ENCODE measurements around the gene MYH11. TPM values are rescaled to one million over a fixed set of nuclear protein-coding genes. Genes with fewer than 3 reads are reported as not detected.

MYH11 gene
- total and polyA plus RNA-seq, 2 donors (not counting 1 experiment from before 2014, with no cell fraction given) = 1.3 to 14.5 TPM

DNA sequence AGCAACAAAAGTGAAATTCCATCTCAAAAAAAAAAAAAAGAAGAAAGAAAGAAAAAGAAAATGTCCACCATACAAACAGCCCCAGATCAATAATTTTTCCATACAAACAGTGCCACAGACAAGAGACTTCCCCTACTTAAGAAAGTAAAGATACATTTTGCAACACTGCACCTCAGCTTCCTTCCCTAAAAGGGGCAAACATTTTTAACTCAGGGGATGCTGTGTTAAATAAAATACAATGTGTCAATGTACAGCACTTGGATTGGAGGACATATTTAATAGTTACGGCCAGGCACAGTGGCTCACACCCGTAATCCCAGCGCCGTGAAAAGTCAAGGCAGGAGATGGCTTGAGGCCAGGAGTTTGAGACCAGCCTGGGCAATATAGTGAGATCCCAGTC lies 22.3 kb downstream of the MYH11 start:
- Histone ChIP-seq H3K27me3 (ENCODE audit: control insufficient read depth, insufficient read depth, low read length) (no peaks in the 10 kb centered on the region), H3K9me3 (ENCODE audit: control insufficient read depth, insufficient read depth, low read depth, low read length) (no peaks in the 10 kb centered on the region), H4K20me1 (ENCODE audit: control insufficient read depth, extremely low read depth, insufficient read depth, low read length) (no peaks in the 10 kb centered on the region), H3K36me3 (ENCODE audit: control insufficient read depth, insufficient read depth, low read length) (no peaks in the 10 kb centered on the region), H3K79me2 (ENCODE audit: control insufficient read depth, insufficient read depth, low read length) (no peaks in the 10 kb centered on the region), H3K4me3 (replicated peaks in 1 of 4; ENCODE audit: control extremely low read depth in 1 of 4, insufficient read depth in 1 of 4, low read depth in 3 of 4, low read length in 4 of 4) (no peak overlapping the region), H3K4me1 (ENCODE audit: control insufficient read depth, extremely low read depth, insufficient read depth, low read length) (no peaks in the 10 kb centered on the region), H2AFZ (ENCODE audit: low read length) (no peak overlapping the region), H3K27ac (ENCODE audit: insufficient read depth, low read length) (no peak overlapping the region), H3K4me2 (ENCODE audit: extremely low read depth, insufficient read depth, low read length) (no peak overlapping the region), H3K9ac (ENCODE audit: insufficient read depth, low read length) (no peak overlapping the region)
- TF ChIP-seq CTCF (conservative IDR thresholded peaks at IDR 0.05 in 1 of 2, IDR thresholded peaks at IDR 0.05 in 1 of 2; ENCODE audit: low read depth in 1 of 2, low read length in 2 of 2) (no peak), EZH2 (IDR thresholded peaks at IDR 0.05; ENCODE audit: low read length, missing control alignments) (no peak)
- no peak for DNase-seq (ENCODE audit: low read depth in 2 of 2)

GRCh38 chr16:15833541-15833940 lies 23.3 kb downstream of the MYH11 start:
- H3K9me3 ChIP-seq (ENCODE audit: control insufficient read depth, insufficient read depth, low read depth, low read length) = no peaks in the 10 kb centered on the region
- no peaks in the 10 kb centered on the region for H4K20me1 ChIP-seq (ENCODE audit: control insufficient read depth, extremely low read depth, insufficient read depth, low read length)
- H3K9ac ChIP-seq (ENCODE audit: insufficient read depth, low read length) = no peak overlapping the region
- no peak overlapping the region for H3K4me2 ChIP-seq (ENCODE audit: extremely low read depth, insufficient read depth, low read length)
- H3K27me3 ChIP-seq (ENCODE audit: control insufficient read depth, insufficient read depth, low read length) = no peaks in the 10 kb centered on the region
- no peak overlapping the region for H3K27ac ChIP-seq (ENCODE audit: insufficient read depth, low read length)
- no peak overlapping the region for H3K4me3 ChIP-seq (replicated peaks in 1 of 4; ENCODE audit: control extremely low read depth in 1 of 4, insufficient read depth in 1 of 4, low read depth in 3 of 4, low read length in 4 of 4)
- no peak overlapping the region for H2AFZ ChIP-seq (ENCODE audit: low read length)
- H3K4me1 ChIP-seq (ENCODE audit: control insufficient read depth, extremely low read depth, insufficient read depth, low read length) = peaks cover 4% of the 10 kb centered on the region
- TF ChIP-seq CTCF (conservative IDR thresholded peaks at IDR 0.05 in 1 of 2, IDR thresholded peaks at IDR 0.05 in 1 of 2; ENCODE audit: low read depth in 1 of 2, low read length in 2 of 2) (no peak), EZH2 (IDR thresholded peaks at IDR 0.05; ENCODE audit: low read length, missing control alignments) (no peak)
- H3K36me3 ChIP-seq (ENCODE audit: control insufficient read depth, insufficient read depth, low read length) = no peaks in the 10 kb centered on the region
- DNase-seq (ENCODE audit: low read depth in 2 of 2) = no peak
- no peaks in the 10 kb centered on the region for H3K79me2 ChIP-seq (ENCODE audit: control insufficient read depth, insufficient read depth, low read length)

GRCh38 chr16:15832241-15832640 lies 24.6 kb downstream of the MYH11 start:
- Histone ChIP-seq H3K4me1 (ENCODE audit: control insufficient read depth, extremely low read depth, insufficient read depth, low read length) (peaks cover 4% of the 10 kb centered on the region), H3K9ac (ENCODE audit: insufficient read depth, low read length) (no peak overlapping the region), H3K9me3 (ENCODE audit: control insufficient read depth, insufficient read depth, low read depth, low read length) (no peaks in the 10 kb centered on the region), H3K4me3 (replicated peaks in 1 of 4; ENCODE audit: control extremely low read depth in 1 of 4, insufficient read depth in 1 of 4, low read depth in 3 of 4, low read length in 4 of 4) (no peak overlapping the region), H3K36me3 (ENCODE audit: control insufficient read depth, insufficient read depth, low read length) (no peaks in the 10 kb centered on the region), H2AFZ (ENCODE audit: low read length) (no peak overlapping the region), H3K27me3 (ENCODE audit: control insufficient read depth, insufficient read depth, low read length) (no peaks in the 10 kb centered on the region), H3K79me2 (ENCODE audit: control insufficient read depth, insufficient read depth, low read length) (no peaks in the 10 kb centered on the region), H3K27ac (ENCODE audit: insufficient read depth, low read length) (no peak overlapping the region), H3K4me2 (ENCODE audit: extremely low read depth, insufficient read depth, low read length) (no peak overlapping the region), H4K20me1 (ENCODE audit: control insufficient read depth, extremely low read depth, insufficient read depth, low read length) (no peaks in the 10 kb centered on the region)
- TF ChIP-seq CTCF (conservative IDR thresholded peaks at IDR 0.05 in 1 of 2, IDR thresholded peaks at IDR 0.05 in 1 of 2; ENCODE audit: low read depth in 1 of 2, low read length in 2 of 2) (no peak), EZH2 (IDR thresholded peaks at IDR 0.05; ENCODE audit: low read length, missing control alignments) (no peak)
- no peak for DNase-seq (ENCODE audit: low read depth in 2 of 2)

Data from fibroblast of lung (primary cell).